ENCODE data around the gene RNASEH2C. TPM values are rescaled to one million over a fixed set of nuclear protein-coding genes. Genes with fewer than 3 reads are reported as not detected.
A peak's percentile ranks its signal among the peaks of the same experiment; 100 is the strongest.
"Not testable (repeated sequence)": the region's sequence is repeated elsewhere in the genome, so short reads cannot be mapped to it uniquely, and the experiment has no call there.

Gene RNASEH2C
- total RNA-seq, 4 donors from 2014 or later = 36.5 to 101 (median 62.4) TPM

DNA sequence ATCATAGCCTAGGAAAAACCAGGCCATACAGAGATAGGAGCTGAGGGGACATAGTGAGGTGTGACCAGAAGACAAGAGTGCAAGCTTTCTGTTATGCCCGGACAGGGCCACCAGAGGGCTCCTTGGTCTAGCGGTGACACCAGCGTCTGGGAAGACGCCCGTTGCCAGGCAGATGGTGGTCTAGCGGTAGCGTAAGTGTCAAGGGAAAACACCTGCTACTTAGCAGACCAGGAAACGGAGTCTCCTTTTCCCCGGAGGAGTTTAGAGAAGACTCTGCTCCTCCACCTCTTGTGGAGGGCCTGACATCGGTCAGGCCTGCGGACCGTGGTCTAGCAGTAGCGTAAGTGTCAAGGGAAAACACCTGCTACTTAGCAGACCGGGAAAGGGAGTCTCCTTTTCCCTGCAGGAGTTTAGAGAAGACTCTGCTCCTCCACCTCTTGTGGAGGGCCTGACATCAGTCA is 14.3 kb downstream of the RNASEH2C start:
- peak overlapping the region; percentile 40 to 47 (median 41) for H3K4me3 ChIP-seq
- H3K27ac ChIP-seq = peak overlapping the region in 2 of 4 donors; percentile 24 to 42
- intact Hi-C loops (cut with DNase I; ENCODE audit: low total_unique reads) = loop anchor here (1.0 kb wide), 2 partner anchors 112 to 283 kb away; no protein-coding TSS in a partner anchor
- TF ChIP-seq CTCF (IDR thresholded peaks at IDR 0.05 in 4 of 5, conservative IDR thresholded peaks at IDR 0.05 in 1 of 5) = peak; percentile 71 to 85 (median 73)
- H3K27me3 ChIP-seq, H3K36me3 ChIP-seq, H3K4me1 ChIP-seq, H3K9me3 ChIP-seq: not testable (repeated sequence)
- ATAC-seq (peak in 1 of 2 donors; percentile 18), DNase-seq (peak; percentile 27 to 75)
- in situ Hi-C loops (cut with MboI; ENCODE audit: low sequenced_read_pairs in 4 of 4) = loop anchor here in 3 of 4 donors (5.0 to 25.0 kb wide), 2 partner anchors 116 to 281 kb away; no protein-coding TSS in a partner anchor

GRCh38 chr11:65703846-65704245 is 16.8 kb downstream of the RNASEH2C start:
- in situ Hi-C loops (cut with MboI; ENCODE audit: low sequenced_read_pairs in 4 of 4) (loop anchor here in 2 of 4 donors (25.0 kb wide), 1 partner anchor 283 kb away; no protein-coding TSS in a partner anchor), intact Hi-C loops (cut with DNase I; ENCODE audit: low total_unique reads) (no loop called here)
- Histone ChIP-seq H3K9me3 (no peaks in the 10 kb centered on the region), H3K4me3 (no peak overlapping the region), H3K27ac (no peak overlapping the region), H3K36me3 (no peaks in the 10 kb centered on the region), H3K4me1 (peaks cover 0 to 4% of the 10 kb centered on the region in 2 donors), H3K27me3 (no peaks in the 10 kb centered on the region)
- DNase-seq (no peak), ATAC-seq (no peak)
- TF ChIP-seq POLR2A (IDR thresholded peaks at IDR 0.05) (no peak), CTCF (IDR thresholded peaks at IDR 0.05 in 4 of 5, conservative IDR thresholded peaks at IDR 0.05 in 1 of 5) (no peak)

GRCh38 chr11:65701686-65702085 is 18.9 kb downstream of the RNASEH2C start:
- H3K27me3 ChIP-seq = no peaks in the 10 kb centered on the region
- ATAC-seq (no peak), DNase-seq (no peak)
- H3K36me3 ChIP-seq = no peaks in the 10 kb centered on the region
- no peak for TF ChIP-seq CTCF (IDR thresholded peaks at IDR 0.05 in 4 of 5, conservative IDR thresholded peaks at IDR 0.05 in 1 of 5)
- TF ChIP-seq POLR2A (IDR thresholded peaks at IDR 0.05) = no peak
- H3K4me3 ChIP-seq = no peak overlapping the region
- peaks cover 0 to 4% of the 10 kb centered on the region in 2 donors for H3K4me1 ChIP-seq
- intact Hi-C loops (cut with DNase I; ENCODE audit: low total_unique reads) = no loop called here
- no peaks in the 10 kb centered on the region for H3K9me3 ChIP-seq
- in situ Hi-C loops (cut with MboI; ENCODE audit: low sequenced_read_pairs in 4 of 4) = loop anchor here in 2 of 4 donors (25.0 kb wide), 1 partner anchor 286 kb away; no protein-coding TSS in a partner anchor
- H3K27ac ChIP-seq = no peak overlapping the region

DNA sequence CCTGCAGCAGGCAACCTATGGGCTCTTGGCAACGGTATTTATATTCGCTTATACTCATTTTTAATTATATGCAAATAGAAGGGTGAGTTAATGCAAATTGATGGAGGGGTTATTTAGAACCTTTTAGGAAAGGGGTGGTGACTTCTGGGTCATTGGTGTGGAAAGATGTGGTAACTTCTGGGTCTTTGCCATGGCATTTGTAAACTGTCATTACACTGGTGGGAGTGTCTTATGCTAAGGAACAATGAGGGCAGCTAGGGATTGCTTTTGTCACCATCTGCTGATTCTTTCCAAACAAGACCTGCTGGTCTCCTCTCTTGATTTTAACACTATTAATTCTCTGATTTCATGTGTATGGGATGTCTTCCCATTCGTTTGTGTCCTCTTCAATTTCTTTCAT is 20.2 kb downstream of the RNASEH2C start:
- no peak for DNase-seq
- Histone ChIP-seq H3K4me1 (no peaks in the 10 kb centered on the region), H3K27ac (no peak overlapping the region), H3K36me3 (no peaks in the 10 kb centered on the region), H3K9me3 (no peaks in the 10 kb centered on the region), H3K27me3 (no peaks in the 10 kb centered on the region), H3K4me3 (no peak overlapping the region)
- in situ Hi-C loops (cut with MboI; ENCODE audit: low sequenced_read_pairs in 4 of 4) = loop anchor here in 2 of 4 donors (25.0 kb wide), 1 partner anchor 287 kb away; no protein-coding TSS in a partner anchor
- ATAC-seq = no peak
- intact Hi-C loops (cut with DNase I; ENCODE audit: low total_unique reads) = no loop called here
- TF ChIP-seq CTCF (IDR thresholded peaks at IDR 0.05 in 4 of 5, conservative IDR thresholded peaks at IDR 0.05 in 1 of 5) = no peak
- TF ChIP-seq POLR2A (IDR thresholded peaks at IDR 0.05) = no peak

GRCh38 chr11:65699306-65699705 is 21.3 kb downstream of the RNASEH2C start:
- H3K9me3 ChIP-seq = no peaks in the 10 kb centered on the region
- intact Hi-C loops (cut with DNase I; ENCODE audit: low total_unique reads) = no loop called here
- H3K4me1 ChIP-seq = no peaks in the 10 kb centered on the region
- no peak for DNase-seq
- in situ Hi-C loops (cut with MboI; ENCODE audit: low sequenced_read_pairs in 4 of 4) = no loop called here
- no peak for ATAC-seq
- TF ChIP-seq CTCF (IDR thresholded peaks at IDR 0.05 in 4 of 5, conservative IDR thresholded peaks at IDR 0.05 in 1 of 5) (no peak), POLR2A (IDR thresholded peaks at IDR 0.05) (no peak)
- H3K27me3 ChIP-seq = no peaks in the 10 kb centered on the region
- H3K27ac ChIP-seq = no peak overlapping the region
- H3K4me3 ChIP-seq = no peak overlapping the region
- H3K36me3 ChIP-seq = no peaks in the 10 kb centered on the region

All from gastrocnemius medialis (tissue), 4 donors.